Epidermal melanocyte (primary cell): ENCODE measurements around the gene RASL10A.
A peak's percentile ranks its signal among the peaks of the same experiment; 100 is the strongest.

Experiments used
- DNase-seq: peaks from one replicate; pipeline ENCODE4 v3.0.0; 2011; ENCODE audit warnings: low spot score; ENCODE audit not compliant: insufficient read length

The RASL10A gene

GRCh38 chr22:29270475-29271271 lies 44.8 kb downstream of the RASL10A start:
- DNase-seq, result no peak

GRCh38 chr22:29269731-29270474 lies 45.6 kb downstream of the RASL10A start:
- no peak for DNase-seq

GRCh38 chr22:29269230-29269604 lies 46.3 kb downstream of the RASL10A start:
- no peak for DNase-seq

- DNase-seq, result no peak
Observed at GRCh38 chr22:29268511-29269229, 46.8 kb downstream of the RASL10A start.

GRCh38 chr22:29267858-29268510 lies 47.5 kb downstream of the RASL10A start, which contains the start of the genes EWSR1 and RHBDD3:
Gene EWSR1, plus strand, starts transcription at chr22:29268268. Its CDS starts 69 bp downstream, at chr22:29268337.
Gene RHBDD3, minus strand, starts transcription at chr22:29267981. Its CDS starts 2,355 bp downstream, at chr22:29265626.
- peak; percentile 92 for DNase-seq

GRCh38 chr22:29267462-29267857 lies 48.0 kb downstream of the RASL10A start:
- no peak for DNase-seq

- no peak for DNase-seq
Observed at GRCh38 chr22:29266564-29267461, 48.7 kb downstream of the RASL10A start.

GRCh38 chr22:29265929-29266328 lies 49.6 kb downstream of the RASL10A start:
- no peak for DNase-seq

- DNase-seq, result no peak
Observed at GRCh38 chr22:29265305-29265704, 50.2 kb downstream of the RASL10A start.

- no peak for DNase-seq
Observed at GRCh38 chr22:29263791-29264276, 51.7 kb downstream of the RASL10A start.
